Measurements from ENCODE around the gene MORC3. TPM values are rescaled to one million over a fixed set of nuclear protein-coding genes. Genes with fewer than 3 reads are reported as not detected.
A peak's percentile ranks its signal among the peaks of the same experiment; 100 is the strongest.

The MORC3 gene
- total and polyA plus RNA-seq, 9 of the 15 experiments (the other 6 are each of a cell fraction or from before 2014, with no cell fraction given) = 12.7 to 53.7 (median 36.0) TPM

DNA sequence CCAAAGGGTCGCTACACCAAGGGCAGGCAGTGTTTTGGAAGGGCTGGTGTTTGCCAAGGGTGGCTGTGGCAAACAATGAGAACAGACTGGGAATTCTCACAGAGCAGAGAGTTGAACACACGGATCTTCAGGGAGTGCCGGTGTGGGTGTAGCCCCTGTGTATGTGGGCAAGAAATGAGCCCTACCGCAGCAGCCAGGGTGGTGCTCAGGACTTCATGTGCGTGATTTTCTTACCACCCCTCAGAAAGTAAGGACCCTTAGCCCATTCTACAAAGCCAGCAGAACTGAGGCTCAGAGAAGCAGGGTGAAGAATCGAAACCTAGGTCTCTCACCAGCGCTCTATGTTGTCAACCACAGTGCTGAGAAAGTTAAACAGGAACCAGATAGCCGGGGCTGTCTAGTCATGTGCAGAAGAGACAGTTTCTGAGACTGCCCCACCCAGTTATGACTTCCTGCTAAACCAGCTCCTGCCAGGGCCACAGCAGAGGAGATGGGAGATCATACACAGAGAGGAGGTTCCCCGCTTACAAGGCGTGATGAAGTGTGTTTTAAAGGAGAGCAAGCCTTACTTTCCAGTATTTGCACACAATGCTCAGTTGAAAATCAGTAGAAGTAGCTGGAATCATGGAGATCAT is 21.9 kb upstream of the MORC3 start (continued):
- TF ChIP-seq, protein P1, sequence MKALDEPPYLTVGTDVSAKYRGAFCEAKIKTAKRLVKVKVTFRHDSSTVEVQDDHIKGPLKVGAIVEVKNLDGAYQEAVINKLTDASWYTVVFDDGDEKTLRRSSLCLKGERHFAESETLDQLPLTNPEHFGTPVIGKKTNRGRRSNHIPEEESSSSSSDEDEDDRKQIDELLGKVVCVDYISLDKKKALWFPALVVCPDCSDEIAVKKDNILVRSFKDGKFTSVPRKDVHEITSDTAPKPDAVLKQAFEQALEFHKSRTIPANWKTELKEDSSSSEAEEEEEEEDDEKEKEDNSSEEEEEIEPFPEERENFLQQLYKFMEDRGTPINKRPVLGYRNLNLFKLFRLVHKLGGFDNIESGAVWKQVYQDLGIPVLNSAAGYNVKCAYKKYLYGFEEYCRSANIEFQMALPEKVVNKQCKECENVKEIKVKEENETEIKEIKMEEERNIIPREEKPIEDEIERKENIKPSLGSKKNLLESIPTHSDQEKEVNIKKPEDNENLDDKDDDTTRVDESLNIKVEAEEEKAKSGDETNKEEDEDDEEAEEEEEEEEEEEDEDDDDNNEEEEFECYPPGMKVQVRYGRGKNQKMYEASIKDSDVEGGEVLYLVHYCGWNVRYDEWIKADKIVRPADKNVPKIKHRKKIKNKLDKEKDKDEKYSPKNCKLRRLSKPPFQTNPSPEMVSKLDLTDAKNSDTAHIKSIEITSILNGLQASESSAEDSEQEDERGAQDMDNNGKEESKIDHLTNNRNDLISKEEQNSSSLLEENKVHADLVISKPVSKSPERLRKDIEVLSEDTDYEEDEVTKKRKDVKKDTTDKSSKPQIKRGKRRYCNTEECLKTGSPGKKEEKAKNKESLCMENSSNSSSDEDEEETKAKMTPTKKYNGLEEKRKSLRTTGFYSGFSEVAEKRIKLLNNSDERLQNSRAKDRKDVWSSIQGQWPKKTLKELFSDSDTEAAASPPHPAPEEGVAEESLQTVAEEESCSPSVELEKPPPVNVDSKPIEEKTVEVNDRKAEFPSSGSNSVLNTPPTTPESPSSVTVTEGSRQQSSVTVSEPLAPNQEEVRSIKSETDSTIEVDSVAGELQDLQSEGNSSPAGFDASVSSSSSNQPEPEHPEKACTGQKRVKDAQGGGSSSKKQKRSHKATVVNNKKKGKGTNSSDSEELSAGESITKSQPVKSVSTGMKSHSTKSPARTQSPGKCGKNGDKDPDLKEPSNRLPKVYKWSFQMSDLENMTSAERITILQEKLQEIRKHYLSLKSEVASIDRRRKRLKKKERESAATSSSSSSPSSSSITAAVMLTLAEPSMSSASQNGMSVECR (CRISPR knock-in tag; IDR thresholded peaks at IDR 0.05) = no peak
- no peak for TF ChIP-seq ZNF436 (CRISPR knock-in tag; IDR thresholded peaks at IDR 0.05)
- TF ChIP-seq PTBP1 (IDR thresholded peaks at IDR 0.05; ENCODE audit: low read depth, low read length) = no peak
- TF ChIP-seq, protein P2, sequence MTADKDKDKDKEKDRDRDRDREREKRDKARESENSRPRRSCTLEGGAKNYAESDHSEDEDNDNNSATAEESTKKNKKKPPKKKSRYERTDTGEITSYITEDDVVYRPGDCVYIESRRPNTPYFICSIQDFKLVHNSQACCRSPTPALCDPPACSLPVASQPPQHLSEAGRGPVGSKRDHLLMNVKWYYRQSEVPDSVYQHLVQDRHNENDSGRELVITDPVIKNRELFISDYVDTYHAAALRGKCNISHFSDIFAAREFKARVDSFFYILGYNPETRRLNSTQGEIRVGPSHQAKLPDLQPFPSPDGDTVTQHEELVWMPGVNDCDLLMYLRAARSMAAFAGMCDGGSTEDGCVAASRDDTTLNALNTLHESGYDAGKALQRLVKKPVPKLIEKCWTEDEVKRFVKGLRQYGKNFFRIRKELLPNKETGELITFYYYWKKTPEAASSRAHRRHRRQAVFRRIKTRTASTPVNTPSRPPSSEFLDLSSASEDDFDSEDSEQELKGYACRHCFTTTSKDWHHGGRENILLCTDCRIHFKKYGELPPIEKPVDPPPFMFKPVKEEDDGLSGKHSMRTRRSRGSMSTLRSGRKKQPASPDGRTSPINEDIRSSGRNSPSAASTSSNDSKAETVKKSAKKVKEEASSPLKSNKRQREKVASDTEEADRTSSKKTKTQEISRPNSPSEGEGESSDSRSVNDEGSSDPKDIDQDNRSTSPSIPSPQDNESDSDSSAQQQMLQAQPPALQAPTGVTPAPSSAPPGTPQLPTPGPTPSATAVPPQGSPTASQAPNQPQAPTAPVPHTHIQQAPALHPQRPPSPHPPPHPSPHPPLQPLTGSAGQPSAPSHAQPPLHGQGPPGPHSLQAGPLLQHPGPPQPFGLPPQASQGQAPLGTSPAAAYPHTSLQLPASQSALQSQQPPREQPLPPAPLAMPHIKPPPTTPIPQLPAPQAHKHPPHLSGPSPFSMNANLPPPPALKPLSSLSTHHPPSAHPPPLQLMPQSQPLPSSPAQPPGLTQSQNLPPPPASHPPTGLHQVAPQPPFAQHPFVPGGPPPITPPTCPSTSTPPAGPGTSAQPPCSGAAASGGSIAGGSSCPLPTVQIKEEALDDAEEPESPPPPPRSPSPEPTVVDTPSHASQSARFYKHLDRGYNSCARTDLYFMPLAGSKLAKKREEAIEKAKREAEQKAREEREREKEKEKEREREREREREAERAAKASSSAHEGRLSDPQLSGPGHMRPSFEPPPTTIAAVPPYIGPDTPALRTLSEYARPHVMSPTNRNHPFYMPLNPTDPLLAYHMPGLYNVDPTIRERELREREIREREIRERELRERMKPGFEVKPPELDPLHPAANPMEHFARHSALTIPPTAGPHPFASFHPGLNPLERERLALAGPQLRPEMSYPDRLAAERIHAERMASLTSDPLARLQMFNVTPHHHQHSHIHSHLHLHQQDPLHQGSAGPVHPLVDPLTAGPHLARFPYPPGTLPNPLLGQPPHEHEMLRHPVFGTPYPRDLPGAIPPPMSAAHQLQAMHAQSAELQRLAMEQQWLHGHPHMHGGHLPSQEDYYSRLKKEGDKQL (CRISPR knock-in tag; IDR thresholded peaks at IDR 0.05; ENCODE audit: borderline replicate concordance) = no peak
- no peak for TF ChIP-seq POLR2AphosphoS2 (IDR thresholded peaks at IDR 0.05; ENCODE audit: low read length)
- TF ChIP-seq, protein P3, sequence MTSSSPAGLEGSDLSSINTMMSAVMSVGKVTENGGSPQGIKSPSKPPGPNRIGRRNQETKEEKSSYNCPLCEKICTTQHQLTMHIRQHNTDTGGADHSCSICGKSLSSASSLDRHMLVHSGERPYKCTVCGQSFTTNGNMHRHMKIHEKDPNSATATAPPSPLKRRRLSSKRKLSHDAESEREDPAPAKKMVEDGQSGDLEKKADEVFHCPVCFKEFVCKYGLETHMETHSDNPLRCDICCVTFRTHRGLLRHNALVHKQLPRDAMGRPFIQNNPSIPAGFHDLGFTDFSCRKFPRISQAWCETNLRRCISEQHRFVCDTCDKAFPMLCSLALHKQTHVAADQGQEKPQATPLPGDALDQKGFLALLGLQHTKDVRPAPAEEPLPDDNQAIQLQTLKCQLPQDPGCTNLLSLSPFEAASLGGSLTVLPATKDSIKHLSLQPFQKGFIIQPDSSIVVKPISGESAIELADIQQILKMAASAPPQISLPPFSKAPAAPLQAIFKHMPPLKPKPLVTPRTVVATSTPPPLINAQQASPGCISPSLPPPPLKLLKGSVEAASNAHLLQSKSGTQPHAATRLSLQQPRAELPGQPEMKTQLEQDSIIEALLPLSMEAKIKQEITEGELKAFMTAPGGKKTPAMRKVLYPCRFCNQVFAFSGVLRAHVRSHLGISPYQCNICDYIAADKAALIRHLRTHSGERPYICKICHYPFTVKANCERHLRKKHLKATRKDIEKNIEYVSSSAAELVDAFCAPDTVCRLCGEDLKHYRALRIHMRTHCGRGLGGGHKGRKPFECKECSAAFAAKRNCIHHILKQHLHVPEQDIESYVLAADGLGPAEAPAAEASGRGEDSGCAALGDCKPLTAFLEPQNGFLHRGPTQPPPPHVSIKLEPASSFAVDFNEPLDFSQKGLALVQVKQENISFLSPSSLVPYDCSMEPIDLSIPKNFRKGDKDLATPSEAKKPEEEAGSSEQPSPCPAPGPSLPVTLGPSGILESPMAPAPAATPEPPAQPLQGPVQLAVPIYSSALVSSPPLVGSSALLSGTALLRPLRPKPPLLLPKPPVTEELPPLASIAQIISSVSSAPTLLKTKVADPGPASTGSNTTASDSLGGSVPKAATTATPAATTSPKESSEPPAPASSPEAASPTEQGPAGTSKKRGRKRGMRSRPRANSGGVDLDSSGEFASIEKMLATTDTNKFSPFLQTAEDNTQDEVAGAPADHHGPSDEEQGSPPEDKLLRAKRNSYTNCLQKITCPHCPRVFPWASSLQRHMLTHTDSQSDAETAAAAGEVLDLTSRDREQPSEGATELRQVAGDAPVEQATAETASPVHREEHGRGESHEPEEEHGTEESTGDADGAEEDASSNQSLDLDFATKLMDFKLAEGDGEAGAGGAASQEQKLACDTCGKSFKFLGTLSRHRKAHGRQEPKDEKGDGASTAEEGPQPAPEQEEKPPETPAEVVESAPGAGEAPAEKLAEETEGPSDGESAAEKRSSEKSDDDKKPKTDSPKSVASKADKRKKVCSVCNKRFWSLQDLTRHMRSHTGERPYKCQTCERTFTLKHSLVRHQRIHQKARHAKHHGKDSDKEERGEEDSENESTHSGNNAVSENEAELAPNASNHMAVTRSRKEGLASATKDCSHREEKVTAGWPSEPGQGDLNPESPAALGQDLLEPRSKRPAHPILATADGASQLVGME (CRISPR knock-in tag; IDR thresholded peaks at IDR 0.05) = no peak
- no peak for TF ChIP-seq ZNF584 (CRISPR knock-in tag; IDR thresholded peaks at IDR 0.05; ENCODE audit: low read depth)
- TF ChIP-seq TAF1 (IDR thresholded peaks at IDR 0.05; ENCODE audit: control insufficient read depth, extremely low read depth, insufficient read depth, low read length, severe bottlenecking) = no peak
- TF ChIP-seq LEF1 (IDR thresholded peaks at IDR 0.05) = peak; percentile 54; the same call in 1 of the 2 replicates
- TF ChIP-seq CBFA2T3 (IDR thresholded peaks at IDR 0.05) = no peak
- TF ChIP-seq ETS2 (tag; IDR thresholded peaks at IDR 0.05; ENCODE audit: borderline replicate concordance, poor library complexity, severe bottlenecking) = no peak
